Colonic mucosa (tissue), 4 donors: Measurements from ENCODE around the gene EPN1. TPM values are rescaled to one million over a fixed set of nuclear protein-coding genes. Genes with fewer than 3 reads are reported as not detected.

Source experiments
- DNase-seq: peaks from one replicate; pipeline ENCODE4 v3.0.0-alpha.2; 2020
- H3K27ac ChIP-seq: fragments of 200-600 bp; one replicate; pipeline ENCODE4 v1.8.0; 2021
- H3K27me3 ChIP-seq: fragments of 200-600 bp; one replicate; pipeline ENCODE4 v1.8.0; 2021
- H3K36me3 ChIP-seq: fragments of 200-600 bp; one replicate; pipeline ENCODE4 v1.8.0; 2021
- H3K4me1 ChIP-seq: fragments of 200-600 bp; one replicate; pipeline ENCODE4 v1.8.0; 2021; ENCODE audit warnings: mild to moderate bottlenecking
- H3K4me3 ChIP-seq: fragments of 200-600 bp; one replicate; pipeline ENCODE4 v1.8.0; 2021
- H3K9ac ChIP-seq, 2 donors: one replicate each; pipeline ENCODE4 v1.7.0; 2013; ENCODE audit warnings: control low read depth in 2 of 2, low read depth in 2 of 2, low read length in 2 of 2
- H3K9me3 ChIP-seq: fragments of 200-600 bp; one replicate; pipeline ENCODE4 v1.8.0; 2021
- CTCF ChIP-seq: fragments of 200-600 bp; IDR thresholded peaks from one replicate; pipeline ENCODE4 v1.8.0; 2022; ENCODE audit warnings: antibody characterized with exemption, mild to moderate bottlenecking
- intact Hi-C: fragments of 100-400 bp; cut with DNase I; formaldehyde crosslinking; loops from one replicate; pipeline ENCODE4 v1.14.1; 2022
- total RNA-seq, 2 donors: library from RNA; stranded (reverse); fragmentation: NEBNext Ultra II Directional in 1 of 2; extraction: Animal tissue kit (Norgen Biotek cat#: 25700) in 1 of 2; gene quantifications; one replicate each; pipeline ENCODE4 v1.2.1, GENCODE V29; 2021
- donor health status: healthy.
- donor health status: DM: no; HTN: no; CAD: no.
- donor health status: DM: no; HTN: no; CAD: no.

The EPN1 gene
- total RNA-seq, 2 donors from 2014 or later: 257 to 259 TPM

DNA sequence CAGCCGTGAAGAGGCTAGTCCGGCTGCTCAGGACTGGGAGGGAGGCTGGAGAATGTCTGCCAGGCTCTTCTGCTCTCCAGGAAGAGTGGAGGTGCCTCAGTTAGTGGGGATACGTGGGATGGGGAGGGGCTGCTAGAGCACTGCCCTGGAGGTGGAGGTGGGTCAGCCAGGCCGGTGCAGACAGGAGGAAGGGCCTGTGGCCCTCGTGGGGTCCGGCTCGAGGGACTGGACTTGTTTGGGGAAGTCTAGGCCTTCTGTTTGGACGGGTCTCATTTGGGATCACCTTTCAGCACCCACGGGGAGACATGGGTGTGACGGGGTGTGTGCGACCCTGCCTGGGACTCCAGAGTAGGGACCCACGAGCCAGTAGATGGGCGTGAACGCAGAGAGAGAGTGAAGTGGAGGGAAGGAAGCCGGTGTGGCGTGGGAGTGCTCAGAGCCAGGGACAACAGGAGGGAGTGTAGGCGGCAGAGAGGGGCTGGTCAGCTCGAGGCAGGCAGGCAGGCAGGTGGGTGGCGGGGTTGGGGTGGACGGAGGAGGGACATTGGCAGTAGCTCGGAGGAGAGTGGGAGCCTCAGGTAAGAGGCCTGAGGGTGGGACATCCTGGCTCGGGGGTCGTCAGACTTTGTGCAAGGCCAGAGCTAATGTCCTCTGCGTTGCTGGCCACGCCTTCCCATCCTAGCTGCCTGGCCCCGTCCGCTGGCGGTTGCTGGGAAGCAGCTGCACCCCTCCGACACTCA, 11.5 kb downstream of the EPN1 start:
- Histone ChIP-seq H3K27ac (peak overlapping the region; percentile 82), H3K4me1 (peaks cover 42% of the 10 kb centered on the region)

GRCh38 chr19:55687281-55688201, 12.5 kb downstream of the EPN1 start:
- DNase-seq: peak; percentile 83
- Histone ChIP-seq H3K27ac (peak overlapping the region; percentile 82), H3K36me3 (peaks cover 33% of the 10 kb centered on the region), H3K4me3 (no peak overlapping the region), H3K4me1 (peaks cover 39% of the 10 kb centered on the region), H3K9ac (peak overlapping the region; percentile 52 to 80), H3K27me3 (no peaks in the 10 kb centered on the region), H3K9me3 (no peaks in the 10 kb centered on the region)
- intact Hi-C loops: no loop called here
- TF ChIP-seq CTCF: no peak

More for the DNA sequence above, 11.5 kb downstream of the EPN1 start:
- TF ChIP-seq CTCF: no peak
- no peak for DNase-seq
- H3K36me3 ChIP-seq: peaks cover 28% of the 10 kb centered on the region
- no peaks in the 10 kb centered on the region for H3K9me3 ChIP-seq
- no peak overlapping the region for H3K4me3 ChIP-seq
- intact Hi-C loops: no loop called here
- H3K27me3 ChIP-seq: no peaks in the 10 kb centered on the region
- peak overlapping the region in 1 of 2 donors; percentile 80 for H3K9ac ChIP-seq

GRCh38 chr19:55688422-55689218, 13.6 kb downstream of the EPN1 start:
- intact Hi-C loops: no loop called here
- Histone ChIP-seq H3K27ac (peak overlapping the region; percentile 82), H3K9me3 (no peaks in the 10 kb centered on the region), H3K4me1 (peaks cover 39% of the 10 kb centered on the region), H3K9ac (peak overlapping the region; percentile 48 to 80), H3K4me3 (no peak overlapping the region), H3K36me3 (peaks cover 33% of the 10 kb centered on the region), H3K27me3 (no peaks in the 10 kb centered on the region)
- TF ChIP-seq CTCF: no peak
- peak; percentile 90 for DNase-seq

DNA sequence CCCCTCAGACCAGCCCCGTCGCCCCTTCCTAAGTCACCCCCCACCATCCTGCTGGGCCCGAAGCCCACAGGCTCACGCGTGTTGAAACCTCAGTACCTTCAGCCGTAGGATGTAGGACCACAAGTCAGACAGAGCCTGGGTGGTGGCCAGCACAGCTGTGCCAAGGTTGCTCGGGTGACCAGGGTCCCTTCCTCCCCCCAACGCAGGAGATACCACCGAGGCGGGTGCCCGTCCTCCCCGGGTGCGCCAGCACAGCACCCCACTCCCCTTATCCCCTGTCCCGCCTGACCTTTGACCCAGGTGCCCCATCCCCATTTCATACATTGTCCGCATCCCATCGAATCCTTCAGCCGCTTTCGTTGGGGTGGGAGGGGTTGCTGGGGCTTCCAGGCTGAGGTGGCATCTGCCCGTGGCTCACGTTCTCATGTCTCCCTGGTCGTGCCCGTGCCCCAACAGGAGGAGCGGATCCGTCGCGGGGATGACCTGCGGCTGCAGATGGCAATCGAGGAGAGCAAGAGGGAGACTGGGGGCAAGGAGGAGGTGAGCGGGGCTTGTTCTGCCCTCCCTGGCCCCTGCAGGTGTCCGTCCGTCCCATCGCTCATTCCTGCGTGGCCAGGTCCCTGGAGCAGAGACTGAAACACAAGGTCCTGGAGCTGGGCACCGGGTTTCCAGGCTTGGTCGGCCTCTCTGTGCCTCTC, 14.5 kb downstream of the EPN1 start:
- peak overlapping the region in 1 of 2 donors; percentile 72 for H3K9ac ChIP-seq
- H3K4me3 ChIP-seq: no peak overlapping the region
- no peaks in the 10 kb centered on the region for H3K9me3 ChIP-seq
- no peak for DNase-seq
- peaks cover 33% of the 10 kb centered on the region for H3K36me3 ChIP-seq
- H3K27me3 ChIP-seq: no peaks in the 10 kb centered on the region
- H3K4me1 ChIP-seq: peaks cover 35% of the 10 kb centered on the region
- intact Hi-C loops: no loop called here
- no peak for TF ChIP-seq CTCF
- H3K27ac ChIP-seq: peak overlapping the region; percentile 82
